HK-2 (cell line): Measurements from ENCODE around the gene KCTD21.

ENCODE experiments used
- DNase-seq: peaks from one replicate; pipeline ENCODE4 v3.0.0-alpha.2; 2018; ENCODE audit not compliant: unreplicated experiment

Gene KCTD21

GRCh38 chr11:78139422-78140391, 48.7 kb downstream of the KCTD21 start, which contains the start of gene ALG8:
Gene ALG8 (minus strand): TSS chr11:78139626. CDS start chr11:78139588, 38 bp downstream.
- DNase-seq: peak; percentile 88

- DNase-seq: no peak
Measured at GRCh38 chr11:78138694-78139421, 49.6 kb downstream of the KCTD21 start.

GRCh38 chr11:78138291-78138690, 50.1 kb downstream of the KCTD21 start:
- no peak for DNase-seq

- no peak for DNase-seq
Measured at GRCh38 chr11:78132475-78132874, 56.0 kb downstream of the KCTD21 start.

- no peak for DNase-seq
Measured at GRCh38 chr11:78131956-78132355, 56.5 kb downstream of the KCTD21 start.

GRCh38 chr11:78127403-78127802, 61.0 kb downstream of the KCTD21 start:
- no peak for DNase-seq
